Parathyroid adenoma (tissue), 2 donors: ENCODE data around the gene CTNND2.

Experiments used
- H2AFZ ChIP-seq: fragments of 300-600 bp; sonication (generic); one replicate; pipeline ENCODE4 v1.7.0; 2017; ENCODE audit warnings: antibody characterized with exemption, mild to moderate bottlenecking
- H3K27ac ChIP-seq: fragments of 300-600 bp; sonication (generic); one replicate; pipeline ENCODE4 v1.7.0; 2017
- H3K27me3 ChIP-seq: fragments of 300-600 bp; sonication (generic); one replicate; pipeline ENCODE4 v1.7.0; 2017; ENCODE audit warnings: low read length; ENCODE audit not compliant: control insufficient read depth, insufficient read depth
- H3K36me3 ChIP-seq: fragments of 300-600 bp; sonication (generic); one replicate; pipeline ENCODE4 v1.7.0; 2017; ENCODE audit warnings: low read length; ENCODE audit not compliant: control insufficient read depth, insufficient read depth
- H3K4me1 ChIP-seq: fragments of 300-600 bp; sonication (generic); one replicate; pipeline ENCODE4 v1.7.0; 2017; ENCODE audit warnings: control low read depth
- H3K4me2 ChIP-seq: fragments of 300-600 bp; sonication (generic); one replicate; pipeline ENCODE4 v1.7.0; 2017; ENCODE audit warnings: low read length
- H3K4me3 ChIP-seq: fragments of 300-600 bp; sonication (generic); one replicate; pipeline ENCODE4 v1.7.0; 2017; ENCODE audit warnings: low read depth, low read length
- H3K79me2 ChIP-seq: fragments of 300-600 bp; sonication (generic); one replicate; pipeline ENCODE4 v1.7.0; 2017; ENCODE audit warnings: control low read depth
- H3K9ac ChIP-seq: fragments of 300-600 bp; sonication (generic); one replicate; pipeline ENCODE4 v1.7.0; 2017; ENCODE audit warnings: mild to moderate bottlenecking
- H3K9me3 ChIP-seq: fragments of 300-600 bp; sonication (generic); one replicate; pipeline ENCODE4 v1.7.0; 2017; ENCODE audit warnings: low read length; ENCODE audit not compliant: control insufficient read depth
- CTCF ChIP-seq: fragments of 300-600 bp; sonication (generic); IDR thresholded peaks from one replicate; pipeline ENCODE4 v1.7.0; 2017; ENCODE audit warnings: antibody characterized with exemption, mild to moderate bottlenecking
- donor health status: primary hyperparathyroidism.

CTNND2 gene

GRCh38 chr5:11056560-11056959 is 847.7 kb downstream of the CTNND2 start:
- Histone ChIP-seq H3K36me3 (no peaks in the 10 kb centered on the region), H3K27me3 (no peaks in the 10 kb centered on the region), H2AFZ (no peak overlapping the region), H3K9me3 (no peaks in the 10 kb centered on the region), H3K79me2 (no peaks in the 10 kb centered on the region), H3K4me3 (no peak overlapping the region), H3K9ac (no peak overlapping the region), H3K4me2 (no peak overlapping the region), H3K27ac (no peak overlapping the region), H3K4me1 (no peaks in the 10 kb centered on the region)
- no peak for TF ChIP-seq CTCF

- H2AFZ ChIP-seq, result no peak overlapping the region
- no peak overlapping the region for H3K4me3 ChIP-seq
- no peaks in the 10 kb centered on the region for H3K79me2 ChIP-seq
- H3K9ac ChIP-seq, result no peak overlapping the region
- no peaks in the 10 kb centered on the region for H3K36me3 ChIP-seq
- TF ChIP-seq CTCF, result no peak
- H3K9me3 ChIP-seq, result no peaks in the 10 kb centered on the region
- H3K4me1 ChIP-seq, result no peaks in the 10 kb centered on the region
- H3K27me3 ChIP-seq, result no peaks in the 10 kb centered on the region
- H3K27ac ChIP-seq, result no peak overlapping the region
- H3K4me2 ChIP-seq, result no peak overlapping the region
Measured at GRCh38 chr5:11054014-11054413, 850.2 kb downstream of the CTNND2 start.

- no peaks in the 10 kb centered on the region for H3K4me1 ChIP-seq
- H3K9me3 ChIP-seq, result no peaks in the 10 kb centered on the region
- H3K27ac ChIP-seq, result no peak overlapping the region
- H3K36me3 ChIP-seq, result no peaks in the 10 kb centered on the region
- no peak overlapping the region for H3K4me2 ChIP-seq
- H3K79me2 ChIP-seq, result no peaks in the 10 kb centered on the region
- H3K4me3 ChIP-seq, result no peak overlapping the region
- no peak for TF ChIP-seq CTCF
- H2AFZ ChIP-seq, result no peak overlapping the region
- no peaks in the 10 kb centered on the region for H3K27me3 ChIP-seq
- no peak overlapping the region for H3K9ac ChIP-seq
Measured at GRCh38 chr5:11052871-11053270, 851.4 kb downstream of the CTNND2 start.

- Histone ChIP-seq H2AFZ (no peak overlapping the region), H3K36me3 (no peaks in the 10 kb centered on the region), H3K79me2 (no peaks in the 10 kb centered on the region), H3K9ac (no peak overlapping the region), H3K4me2 (no peak overlapping the region), H3K27me3 (no peaks in the 10 kb centered on the region), H3K27ac (no peak overlapping the region), H3K9me3 (no peaks in the 10 kb centered on the region), H3K4me1 (no peaks in the 10 kb centered on the region), H3K4me3 (no peak overlapping the region)
- TF ChIP-seq CTCF, result no peak
Measured at GRCh38 chr5:11050596-11051304, 853.5 kb downstream of the CTNND2 start.

- Histone ChIP-seq H3K27me3 (no peaks in the 10 kb centered on the region), H3K4me2 (no peak overlapping the region), H3K27ac (no peak overlapping the region), H3K9ac (no peak overlapping the region), H2AFZ (no peak overlapping the region), H3K4me3 (no peak overlapping the region), H3K36me3 (no peaks in the 10 kb centered on the region), H3K9me3 (no peaks in the 10 kb centered on the region), H3K79me2 (no peaks in the 10 kb centered on the region), H3K4me1 (no peaks in the 10 kb centered on the region)
- no peak for TF ChIP-seq CTCF
Measured at GRCh38 chr5:11048760-11049159, 855.5 kb downstream of the CTNND2 start.
